HepG2 (cell line): ENCODE measurements around the gene ATRAID. TPM values are rescaled to one million over a fixed set of nuclear protein-coding genes. Genes with fewer than 3 reads are reported as not detected.

Experiments
- DNMT3B ChIP-seq: conservative IDR thresholded peaks from 2 replicates; pipeline ENCODE4 v1.6.1; 2016; ENCODE audit warnings: missing biosample characterization, control low read depth
- FOXK1 ChIP-seq: sonication (generic); formaldehyde crosslinking; IDR thresholded peaks from 2 replicates; pipeline ENCODE4 v1.4.0; 2020; ENCODE audit warnings: low read depth, missing genetic modification reagents, borderline replicate concordance
- KLF16 ChIP-seq, 2 experiments: sonication (generic) in 1 of 2; formaldehyde crosslinking in 1 of 2; IDR thresholded peaks; 2 replicates each; pipeline versions ENCODE4 v1.6.1 to v1.8.0; 2016 to 2023; ENCODE audit warnings: missing genetic modification reagents in 2 of 2, missing compliant biosample characterization in 1 of 2
- NFKBIZ ChIP-seq: IDR thresholded peaks from 2 replicates; pipeline ENCODE4 v1.6.1; 2018; ENCODE audit warnings: missing genetic modification reagents, missing compliant biosample characterization
- NR1H2 ChIP-seq: sonication (generic); formaldehyde crosslinking; IDR thresholded peaks from 2 replicates; pipeline ENCODE4 v1.8.1; 2022; ENCODE audit warnings: low read depth, missing genetic modification reagents, borderline replicate concordance
- NR2F2 ChIP-seq: IDR thresholded peaks from 2 replicates; pipeline ENCODE4 v1.6.1; 2012; ENCODE audit warnings: low read depth, inconsistent platforms, borderline replicate concordance
- POLR2G ChIP-seq: fragments of 200-400 bp; formaldehyde crosslinking; IDR thresholded peaks from 2 replicates; pipeline ENCODE4 v1.6.1; 2018; ENCODE audit warnings: mild to moderate bottlenecking, low read depth, low read length, moderate library complexity
- RELA ChIP-seq: sonication (generic); formaldehyde crosslinking; IDR thresholded peaks from 2 replicates; pipeline ENCODE4 v1.4.0; 2020; ENCODE audit warnings: missing genetic modification reagents
- SIX1 ChIP-seq: sonication (generic); formaldehyde crosslinking; IDR thresholded peaks from 2 replicates; pipeline ENCODE4 v1.4.0; 2020; ENCODE audit warnings: missing genetic modification reagents, borderline replicate concordance
- SMAD1 ChIP-seq: sonication (generic); formaldehyde crosslinking; IDR thresholded peaks from 2 replicates; pipeline ENCODE4 v1.4.0; 2020; ENCODE audit warnings: missing genetic modification reagents, low read depth, mild to moderate bottlenecking, borderline replicate concordance
- YEATS4 ChIP-seq: sonication (generic); formaldehyde crosslinking; IDR thresholded peaks from 2 replicates; pipeline ENCODE4 v1.4.0; 2020; ENCODE audit warnings: missing genetic modification reagents, borderline replicate concordance
- ZNF326 ChIP-seq: sonication (generic); formaldehyde crosslinking; IDR thresholded peaks from 2 replicates; pipeline ENCODE4 v1.4.0; 2020; ENCODE audit warnings: missing genetic modification reagents, borderline replicate concordance
- ZNF33A ChIP-seq: sonication (generic); formaldehyde crosslinking; IDR thresholded peaks from 2 replicates; pipeline ENCODE4 v1.5.1; 2020; ENCODE audit warnings: missing genetic modification reagents, mild to moderate bottlenecking, moderate library complexity, borderline replicate concordance
- ZNF343 ChIP-seq: sonication (generic); formaldehyde crosslinking; IDR thresholded peaks from 2 replicates; pipeline ENCODE4 v1.4.0; 2020; ENCODE audit warnings: mild to moderate bottlenecking, missing genetic modification reagents
- ZNF572 ChIP-seq: sonication (generic); formaldehyde crosslinking; IDR thresholded peaks from 2 replicates; pipeline ENCODE4 v1.5.1; 2020; ENCODE audit warnings: mild to moderate bottlenecking, missing genetic modification reagents
- ZNF703 ChIP-seq: sonication (generic); formaldehyde crosslinking; IDR thresholded peaks from 2 replicates; pipeline ENCODE4 v1.5.1; 2020; ENCODE audit warnings: missing genetic modification reagents, mild to moderate bottlenecking, moderate library complexity, borderline replicate concordance
- polyA plus RNA-seq, 8 experiments: library from polyadenylated mRNA; depleted of rRNA in 3 of 8; stranded (reverse) in 7 of 8; unstranded in 1 of 8; fragments of >200 nt; fragmentation: Illumina TruSeq in 4 of 8; extraction: Trizol in 4 of 8; gene quantifications; 2 replicates each; pipeline versions ENCODE4 v1.2.1 to v1.2.3, GENCODE V29; 2011 to 2016; ENCODE audit warnings: low read depth in 4 of 8, missing spikeins in 1 of 8, mixed read lengths in 1 of 8; ENCODE audit not compliant: insufficient read depth in 1 of 8
- total RNA-seq, 5 experiments: library from RNA; depleted of rRNA; stranded (reverse); fragments of >200 nt; fragmentation: Illumina TruSeq; extraction: Trizol; gene quantifications; 2 replicates each; pipeline ENCODE4 v1.2.3, GENCODE V29; 2016; ENCODE audit warnings: low read depth in 1 of 5
- TF ChIP-seq, protein P1 (sequence below): sonication (generic); formaldehyde crosslinking; IDR thresholded peaks from 2 replicates; pipeline ENCODE4 v1.5.0; 2020; ENCODE audit warnings: missing genetic modification reagents
- TF ChIP-seq, protein P2 (sequence below): sonication (generic); formaldehyde crosslinking; IDR thresholded peaks from 2 replicates; pipeline ENCODE4 v1.4.0; 2020; ENCODE audit warnings: missing genetic modification reagents
- TF ChIP-seq, protein P3 (sequence below): sonication (generic); formaldehyde crosslinking; IDR thresholded peaks from 2 replicates; pipeline ENCODE4 v1.4.0; 2020; ENCODE audit warnings: missing genetic modification reagents
- TF ChIP-seq, protein P4 (sequence below): sonication (generic); formaldehyde crosslinking; IDR thresholded peaks from 2 replicates; pipeline ENCODE4 v1.4.0; 2020; ENCODE audit warnings: low read depth, mild to moderate bottlenecking, missing genetic modification reagents
- TF ChIP-seq, protein P5 (sequence below): sonication (generic); formaldehyde crosslinking; IDR thresholded peaks from 2 replicates; pipeline ENCODE4 v1.9.0; 2022; ENCODE audit warnings: low read depth, missing genetic modification reagents

The ATRAID gene
- total and polyA plus RNA-seq, 2 of the 13 experiments (the other 11 are each of a cell fraction or from before 2014, with no cell fraction given): 207 to 382 TPM

DNA sequence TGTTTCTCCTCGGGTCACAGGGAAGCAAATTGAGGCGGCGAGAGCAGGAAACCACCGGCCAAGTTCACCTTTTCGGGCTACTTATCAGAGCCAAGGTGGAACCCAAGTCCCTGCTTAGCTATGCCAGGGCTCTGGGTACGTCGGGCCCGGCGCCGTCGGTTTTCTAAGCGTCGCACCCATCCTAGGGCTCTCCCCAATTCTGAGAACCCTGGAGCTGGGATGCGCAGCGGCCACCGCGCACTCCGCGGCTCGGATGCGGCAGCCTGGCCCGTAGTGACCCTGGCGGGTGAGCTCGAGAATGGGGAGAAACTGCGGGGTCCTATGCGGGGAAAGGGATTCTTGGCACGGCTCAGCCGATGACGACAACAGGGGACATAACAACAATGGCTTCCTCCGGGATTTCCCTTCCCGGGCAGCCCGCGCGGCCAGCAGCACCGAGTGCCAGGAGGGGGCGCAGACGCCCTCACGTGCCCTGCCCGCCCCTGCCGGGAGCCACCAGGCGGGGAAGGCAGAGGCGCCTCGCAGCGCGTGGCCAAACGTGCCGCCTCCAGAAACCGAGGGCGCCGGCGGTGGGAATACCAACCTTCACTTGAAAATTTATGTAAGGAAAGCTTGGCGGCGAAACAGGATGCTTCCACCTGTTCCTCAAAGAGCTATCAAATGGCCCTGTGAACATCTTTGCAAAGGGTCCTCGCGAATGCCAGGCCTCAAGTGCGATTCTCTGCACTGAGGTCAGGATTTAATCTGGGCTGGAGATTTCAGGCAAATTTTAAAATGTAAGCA is 53.1 kb downstream of the ATRAID start (continued):
- TF ChIP-seq NR1H2 (CRISPR knock-in tag) (peak; percentile 93), ZNF33A (CRISPR knock-in tag) (no peak), ZNF343 (CRISPR knock-in tag) (peak; percentile 67; the same call in 1 of the 2 replicates), ZNF326 (no peak), KLF16 (CRISPR knock-in tag; IDR thresholded peaks at IDR 0.05) (peak in 1 of 2 experiments; percentile 80; a peak in 2 of 4 replicates), SMAD1 (CRISPR knock-in tag) (peak; percentile 74; the same call in 1 of the 2 replicates), ZNF703 (0 out of 2 replicates have a peak, but pooled peaks have one; percentile 80), NR2F2 (peak; percentile 14; the same call in 1 of the 2 replicates), POLR2G (no peak), FOXK1 (peak; percentile 55; the same call in 1 of the 2 replicates), SIX1 (CRISPR knock-in tag) (no peak), ZNF572 (no peak), YEATS4 (CRISPR knock-in tag) (no peak), RELA (CRISPR knock-in tag) (peak; percentile 66; the same call in 1 of the 2 replicates), NFKBIZ (CRISPR knock-in tag) (peak; percentile 69; the same call in 1 of the 2 replicates), DNMT3B (CRISPR knock-in tag) (peak; percentile 77; the same call in 1 of the 2 replicates)
- TF ChIP-seq, protein P1, sequence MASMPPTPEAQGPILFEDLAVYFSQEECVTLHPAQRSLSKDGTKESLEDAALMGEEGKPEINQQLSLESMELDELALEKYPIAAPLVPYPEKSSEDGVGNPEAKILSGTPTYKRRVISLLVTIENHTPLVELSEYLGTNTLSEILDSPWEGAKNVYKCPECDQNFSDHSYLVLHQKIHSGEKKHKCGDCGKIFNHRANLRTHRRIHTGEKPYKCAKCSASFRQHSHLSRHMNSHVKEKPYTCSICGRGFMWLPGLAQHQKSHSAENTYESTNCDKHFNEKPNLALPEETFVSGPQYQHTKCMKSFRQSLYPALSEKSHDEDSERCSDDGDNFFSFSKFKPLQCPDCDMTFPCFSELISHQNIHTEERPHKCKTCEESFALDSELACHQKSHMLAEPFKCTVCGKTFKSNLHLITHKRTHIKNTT (CRISPR knock-in tag): no peak
- TF ChIP-seq, protein P2, sequence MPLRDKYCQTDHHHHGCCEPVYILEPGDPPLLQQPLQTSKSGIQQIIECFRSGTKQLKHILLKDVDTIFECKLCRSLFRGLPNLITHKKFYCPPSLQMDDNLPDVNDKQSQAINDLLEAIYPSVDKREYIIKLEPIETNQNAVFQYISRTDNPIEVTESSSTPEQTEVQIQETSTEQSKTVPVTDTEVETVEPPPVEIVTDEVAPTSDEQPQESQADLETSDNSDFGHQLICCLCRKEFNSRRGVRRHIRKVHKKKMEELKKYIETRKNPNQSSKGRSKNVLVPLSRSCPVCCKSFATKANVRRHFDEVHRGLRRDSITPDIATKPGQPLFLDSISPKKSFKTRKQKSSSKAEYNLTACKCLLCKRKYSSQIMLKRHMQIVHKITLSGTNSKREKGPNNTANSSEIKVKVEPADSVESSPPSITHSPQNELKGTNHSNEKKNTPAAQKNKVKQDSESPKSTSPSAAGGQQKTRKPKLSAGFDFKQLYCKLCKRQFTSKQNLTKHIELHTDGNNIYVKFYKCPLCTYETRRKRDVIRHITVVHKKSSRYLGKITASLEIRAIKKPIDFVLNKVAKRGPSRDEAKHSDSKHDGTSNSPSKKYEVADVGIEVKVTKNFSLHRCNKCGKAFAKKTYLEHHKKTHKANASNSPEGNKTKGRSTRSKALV (CRISPR knock-in tag): peak; percentile 97
- TF ChIP-seq, protein P3, sequence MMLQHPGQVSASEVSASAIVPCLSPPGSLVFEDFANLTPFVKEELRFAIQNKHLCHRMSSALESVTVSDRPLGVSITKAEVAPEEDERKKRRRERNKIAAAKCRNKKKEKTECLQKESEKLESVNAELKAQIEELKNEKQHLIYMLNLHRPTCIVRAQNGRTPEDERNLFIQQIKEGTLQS (CRISPR knock-in tag): peak; percentile 45; the same call in 1 of the 2 replicates
- TF ChIP-seq, protein P4, sequence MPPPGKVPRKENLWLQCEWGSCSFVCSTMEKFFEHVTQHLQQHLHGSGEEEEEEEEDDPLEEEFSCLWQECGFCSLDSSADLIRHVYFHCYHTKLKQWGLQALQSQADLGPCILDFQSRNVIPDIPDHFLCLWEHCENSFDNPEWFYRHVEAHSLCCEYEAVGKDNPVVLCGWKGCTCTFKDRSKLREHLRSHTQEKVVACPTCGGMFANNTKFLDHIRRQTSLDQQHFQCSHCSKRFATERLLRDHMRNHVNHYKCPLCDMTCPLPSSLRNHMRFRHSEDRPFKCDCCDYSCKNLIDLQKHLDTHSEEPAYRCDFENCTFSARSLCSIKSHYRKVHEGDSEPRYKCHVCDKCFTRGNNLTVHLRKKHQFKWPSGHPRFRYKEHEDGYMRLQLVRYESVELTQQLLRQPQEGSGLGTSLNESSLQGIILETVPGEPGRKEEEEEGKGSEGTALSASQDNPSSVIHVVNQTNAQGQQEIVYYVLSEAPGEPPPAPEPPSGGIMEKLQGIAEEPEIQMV (CRISPR knock-in tag): 0 out of 2 replicates have a peak, but pooled peaks have one; percentile 25
- TF ChIP-seq, protein P5, sequence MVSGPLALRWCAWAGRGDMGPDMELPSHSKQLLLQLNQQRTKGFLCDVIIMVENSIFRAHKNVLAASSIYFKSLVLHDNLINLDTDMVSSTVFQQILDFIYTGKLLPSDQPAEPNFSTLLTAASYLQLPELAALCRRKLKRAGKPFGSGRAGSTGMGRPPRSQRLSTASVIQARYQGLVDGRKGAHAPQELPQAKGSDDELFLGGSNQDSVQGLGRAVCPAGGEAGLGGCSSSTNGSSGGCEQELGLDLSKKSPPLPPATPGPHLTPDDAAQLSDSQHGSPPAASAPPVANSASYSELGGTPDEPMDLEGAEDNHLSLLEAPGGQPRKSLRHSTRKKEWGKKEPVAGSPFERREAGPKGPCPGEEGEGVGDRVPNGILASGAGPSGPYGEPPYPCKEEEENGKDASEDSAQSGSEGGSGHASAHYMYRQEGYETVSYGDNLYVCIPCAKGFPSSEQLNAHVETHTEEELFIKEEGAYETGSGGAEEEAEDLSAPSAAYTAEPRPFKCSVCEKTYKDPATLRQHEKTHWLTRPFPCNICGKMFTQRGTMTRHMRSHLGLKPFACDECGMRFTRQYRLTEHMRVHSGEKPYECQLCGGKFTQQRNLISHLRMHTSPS (CRISPR knock-in tag): peak; percentile 94
